Endodermal cell (in vitro differentiated cells): Measurements from ENCODE around the gene RNF145. TPM values are rescaled to one million over a fixed set of nuclear protein-coding genes. Genes with fewer than 3 reads are reported as not detected.

Experiments
- DNase-seq: peaks from one replicate; pipeline ENCODE4 v3.0.0-alpha.2; 2017
- H3K27ac ChIP-seq: 2 replicates; pipeline ENCODE4 v1.5.1; 2013; ENCODE audit warnings: mild to moderate bottlenecking, low read depth, low read length, moderate library complexity
- H3K27me3 ChIP-seq: 2 replicates; pipeline ENCODE4 v1.6.1; 2013; ENCODE audit warnings: mild to moderate bottlenecking, low read length, moderate library complexity; ENCODE audit not compliant: insufficient read depth, control insufficient read depth, poor library complexity, severe bottlenecking
- H3K36me3 ChIP-seq: 2 replicates; pipeline ENCODE4 v1.7.0; 2013; ENCODE audit warnings: mild to moderate bottlenecking, low read length, moderate library complexity; ENCODE audit not compliant: control insufficient read depth, insufficient read depth
- H3K4me1 ChIP-seq: one replicate; pipeline ENCODE4 v1.7.0; 2013; ENCODE audit warnings: low read length; ENCODE audit not compliant: control insufficient read depth, insufficient read depth
- H3K4me3 ChIP-seq: 2 replicates; pipeline ENCODE4 v1.5.1; 2013; ENCODE audit warnings: mild to moderate bottlenecking, low read length, moderate library complexity
- H3K9ac ChIP-seq: 2 replicates; pipeline ENCODE4 v1.6.1; 2013; ENCODE audit warnings: mild to moderate bottlenecking, low read length, moderate library complexity; ENCODE audit not compliant: poor library complexity, severe bottlenecking; ENCODE audit errors: extremely low read depth
- H3K9me3 ChIP-seq: 2 replicates; pipeline ENCODE4 v1.6.1; 2013; ENCODE audit warnings: mild to moderate bottlenecking, low read length, moderate library complexity; ENCODE audit not compliant: control insufficient read depth
- H3K27ac Mint-ChIP-seq: 2 replicates; pipeline ENCODE4 v1.8.0; 2020; ENCODE audit warnings: mixed read lengths
- H3K27me3 Mint-ChIP-seq: 2 replicates; pipeline ENCODE4 v1.8.0; 2021; ENCODE audit warnings: mild to moderate bottlenecking, mixed read lengths; ENCODE audit not compliant: insufficient read depth
- H3K36me3 Mint-ChIP-seq: 2 replicates; pipeline ENCODE4 v1.8.0; 2020; ENCODE audit warnings: low read depth, mixed read lengths
- H3K4me1 Mint-ChIP-seq: 2 replicates; pipeline ENCODE4 v1.8.0; 2020; ENCODE audit warnings: mixed read lengths
- H3K4me3 Mint-ChIP-seq: 2 replicates; pipeline ENCODE4 v1.8.0; 2020; ENCODE audit warnings: mild to moderate bottlenecking, moderate library complexity, mixed read lengths
- H3K9me3 Mint-ChIP-seq: 2 replicates; pipeline ENCODE4 v1.8.0; 2020; ENCODE audit warnings: mild to moderate bottlenecking, mixed read lengths
- CTCF ChIP-seq: fragments of 200-600 bp; sonication (generic); conservative IDR thresholded peaks from 2 replicates; pipeline ENCODE4 v1.5.0; 2021; ENCODE audit warnings: antibody characterized with exemption, mild to moderate bottlenecking
- WGBS, 2 experiments: methylation state at CpG; one replicate each; pipeline versions ENCODE4 v1.1.5 to v1.1.7; 2013; ENCODE audit warnings: missing lambda C conversion rate in 2 of 2, mixed read lengths in 1 of 2; ENCODE audit not compliant: insufficient coverage in 1 of 2, insufficient read length in 1 of 2; 5-methylcytosine and 5-hydroxymethylcytosine counted together
- total RNA-seq, 2 donors: library from RNA; stranded (reverse); fragmentation: NEBNext Ultra II Directional in 1 of 2; extraction: Animal tissue kit (Norgen Biotek cat#: 25700) in 1 of 2; gene quantifications; 2 replicates in 1 of 2; 3 replicates in 1 of 2; pipeline ENCODE4 v1.2.1, GENCODE V29; 2021

RNF145 gene
- total RNA-seq, 2 donors from 2014 or later = 50.2 to 50.4 TPM

GRCh38 chr5:159186319-159186718, 23.0 kb downstream of the RNF145 start:
- Histone ChIP-seq H3K9ac (no peak overlapping the region), H3K36me3 (peaks cover 22% of the 10 kb centered on the region), H3K4me3 (no peak overlapping the region), H3K27me3 (no peaks in the 10 kb centered on the region), H3K27ac (no peak overlapping the region), H3K4me1 (no peaks in the 10 kb centered on the region), H3K9me3 (peaks cover 13% of the 10 kb centered on the region)
- Mint-ChIP-seq H3K4me3 (no peak overlapping the region), H3K9me3 (no peaks in the 10 kb centered on the region), H3K27ac (no peak overlapping the region), H3K4me1 (peaks cover 6% of the 10 kb centered on the region), H3K36me3 (peaks cover 28% of the 10 kb centered on the region), H3K27me3 (no peaks in the 10 kb centered on the region)
- WGBS, 2 experiments = 96 to 98% methylated on average over 4 of the region's 4 CpGs
- DNase-seq = no peak
- TF ChIP-seq CTCF = no peak

- 80 to 84% methylated on average over 5 to 10 of the region's 10 CpGs for WGBS, 2 experiments
- no peak for DNase-seq
- Histone ChIP-seq H3K4me3 (no peak overlapping the region), H3K9ac (no peak overlapping the region), H3K36me3 (peaks cover 25% of the 10 kb centered on the region), H3K27ac (no peak overlapping the region), H3K4me1 (no peaks in the 10 kb centered on the region), H3K9me3 (peaks cover 13% of the 10 kb centered on the region), H3K27me3 (no peaks in the 10 kb centered on the region)
- Mint-ChIP-seq H3K27me3 (no peaks in the 10 kb centered on the region), H3K36me3 (peaks cover 30% of the 10 kb centered on the region), H3K4me3 (no peak overlapping the region), H3K27ac (peak overlapping the region; percentile 75), H3K4me1 (peaks cover 6% of the 10 kb centered on the region), H3K9me3 (no peaks in the 10 kb centered on the region)
- no peak for TF ChIP-seq CTCF
Measured at GRCh38 chr5:159185773-159186172, 23.6 kb downstream of the RNF145 start.

GRCh38 chr5:159184858-159185381, 24.4 kb downstream of the RNF145 start:
- no peak overlapping the region for H3K9ac ChIP-seq
- peaks cover 6% of the 10 kb centered on the region for H3K4me1 Mint-ChIP-seq

More at GRCh38 chr5:159184858-159185381, 24.4 kb downstream of the RNF145 start:
- peaks cover 28% of the 10 kb centered on the region for H3K36me3 Mint-ChIP-seq
- 68 to 84% methylated on average over 3 to 4 of the region's 4 CpGs for WGBS, 2 experiments
- H3K9me3 ChIP-seq = peaks cover 12% of the 10 kb centered on the region
- no peaks in the 10 kb centered on the region for H3K9me3 Mint-ChIP-seq
- no peaks in the 10 kb centered on the region for H3K27me3 ChIP-seq
- DNase-seq = peak; percentile 52
- TF ChIP-seq CTCF = no peak
- H3K36me3 ChIP-seq = peaks cover 22% of the 10 kb centered on the region
- no peak overlapping the region for H3K27ac ChIP-seq
- no peak overlapping the region for H3K4me3 Mint-ChIP-seq
- no peaks in the 10 kb centered on the region for H3K27me3 Mint-ChIP-seq
- no peaks in the 10 kb centered on the region for H3K4me1 ChIP-seq
- peak overlapping the region; percentile 40 for H3K27ac Mint-ChIP-seq
- H3K4me3 ChIP-seq = no peak overlapping the region
